A549 (cell line): Measurements from ENCODE around the gene FSCN2.

ENCODE experiments used
- CHD4 ChIP-seq: fragments of 200-600 bp; sonication (generic); IDR thresholded peaks from 2 replicates; pipeline ENCODE4 v1.6.1; 2016; ENCODE audit warnings: antibody characterized with exemption, mild to moderate bottlenecking, borderline replicate concordance
- EHMT2 ChIP-seq: fragments of 200-600 bp; sonication (generic); IDR thresholded peaks from 2 replicates; pipeline ENCODE4 v1.6.1; 2016; ENCODE audit warnings: antibody characterized with exemption, low read depth, mild to moderate bottlenecking, moderate library complexity
- EP300 ChIP-seq, 2 experiments: fragments of >200 bp; sonication (Bioruptor Twin); formaldehyde crosslinking; IDR thresholded peaks; 2 replicates in 1 of 2; 3 replicates in 1 of 2; pipeline ENCODE4 v1.6.1; 2016 to 2017
- JUNB ChIP-seq: fragments of >200 bp; sonication (Bioruptor Twin); formaldehyde crosslinking; IDR thresholded peaks from 2 replicates; pipeline ENCODE4 v1.6.1; 2016
- POLR2A ChIP-seq: IDR thresholded peaks from 2 replicates; pipeline ENCODE4 v1.6.1; 2012; ENCODE audit warnings: mild to moderate bottlenecking, low read length
- RCOR1 ChIP-seq: fragments of 150-350 bp; IDR thresholded peaks from 2 replicates; pipeline ENCODE4 v1.6.1; 2014; ENCODE audit warnings: antibody characterized with exemption, low read length, low read depth
- ZC3H11A ChIP-seq: fragments of 450-650 bp; IDR thresholded peaks from 2 replicates; pipeline ENCODE4 v1.6.1; 2014; ENCODE audit warnings: antibody characterized with exemption, mild to moderate bottlenecking
- TF ChIP-seq, protein P1 (sequence below): fragments of >200 bp; sonication (Bioruptor Twin); formaldehyde crosslinking; IDR thresholded peaks from 3 replicates; pipeline ENCODE4 v1.5.1; 2016
- TF ChIP-seq, protein P2 (sequence below): fragments of 200-600 bp; sonication (generic); IDR thresholded peaks from 2 replicates; pipeline ENCODE4 v1.6.1; 2016; ENCODE audit warnings: antibody characterized with exemption, mild to moderate bottlenecking, moderate library complexity

DNA sequence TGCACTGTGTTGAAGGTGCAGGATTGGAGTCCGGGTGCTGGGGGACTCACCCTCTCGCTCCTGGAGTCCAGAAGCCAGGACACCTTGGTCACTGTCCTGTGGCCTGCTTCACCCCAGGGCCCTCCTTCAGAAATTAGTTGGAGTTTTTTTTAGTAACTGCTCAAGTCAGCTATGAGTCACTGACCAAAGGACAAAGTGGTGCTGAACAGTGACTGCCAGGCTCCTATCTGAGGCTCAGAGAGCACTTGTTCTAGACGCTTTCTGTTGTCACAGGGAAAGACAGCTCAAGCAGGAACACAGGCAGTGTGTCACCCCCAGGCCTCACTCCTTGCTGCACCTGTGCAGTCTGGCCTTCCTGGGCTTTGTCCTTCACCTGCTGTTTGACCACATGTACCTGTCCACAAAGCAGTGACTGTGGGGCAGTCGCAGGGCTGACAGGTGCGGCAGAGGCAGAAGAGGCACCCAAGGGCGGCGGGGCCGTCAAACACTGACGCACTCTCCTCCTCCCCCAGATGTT, 28.1 kb downstream of the FSCN2 start:
- TF ChIP-seq EHMT2 (no peak), POLR2A (no peak), ZC3H11A (no peak), JUNB (peak; percentile 33; the same call in 1 of the 2 replicates), EP300 (IDR thresholded peaks at IDR 0.05) (no peak), RCOR1 (no peak), CHD4 (no peak)
- TF ChIP-seq, protein P1, sequence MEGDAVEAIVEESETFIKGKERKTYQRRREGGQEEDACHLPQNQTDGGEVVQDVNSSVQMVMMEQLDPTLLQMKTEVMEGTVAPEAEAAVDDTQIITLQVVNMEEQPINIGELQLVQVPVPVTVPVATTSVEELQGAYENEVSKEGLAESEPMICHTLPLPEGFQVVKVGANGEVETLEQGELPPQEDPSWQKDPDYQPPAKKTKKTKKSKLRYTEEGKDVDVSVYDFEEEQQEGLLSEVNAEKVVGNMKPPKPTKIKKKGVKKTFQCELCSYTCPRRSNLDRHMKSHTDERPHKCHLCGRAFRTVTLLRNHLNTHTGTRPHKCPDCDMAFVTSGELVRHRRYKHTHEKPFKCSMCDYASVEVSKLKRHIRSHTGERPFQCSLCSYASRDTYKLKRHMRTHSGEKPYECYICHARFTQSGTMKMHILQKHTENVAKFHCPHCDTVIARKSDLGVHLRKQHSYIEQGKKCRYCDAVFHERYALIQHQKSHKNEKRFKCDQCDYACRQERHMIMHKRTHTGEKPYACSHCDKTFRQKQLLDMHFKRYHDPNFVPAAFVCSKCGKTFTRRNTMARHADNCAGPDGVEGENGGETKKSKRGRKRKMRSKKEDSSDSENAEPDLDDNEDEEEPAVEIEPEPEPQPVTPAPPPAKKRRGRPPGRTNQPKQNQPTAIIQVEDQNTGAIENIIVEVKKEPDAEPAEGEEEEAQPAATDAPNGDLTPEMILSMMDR: no peak
- TF ChIP-seq, protein P2, sequence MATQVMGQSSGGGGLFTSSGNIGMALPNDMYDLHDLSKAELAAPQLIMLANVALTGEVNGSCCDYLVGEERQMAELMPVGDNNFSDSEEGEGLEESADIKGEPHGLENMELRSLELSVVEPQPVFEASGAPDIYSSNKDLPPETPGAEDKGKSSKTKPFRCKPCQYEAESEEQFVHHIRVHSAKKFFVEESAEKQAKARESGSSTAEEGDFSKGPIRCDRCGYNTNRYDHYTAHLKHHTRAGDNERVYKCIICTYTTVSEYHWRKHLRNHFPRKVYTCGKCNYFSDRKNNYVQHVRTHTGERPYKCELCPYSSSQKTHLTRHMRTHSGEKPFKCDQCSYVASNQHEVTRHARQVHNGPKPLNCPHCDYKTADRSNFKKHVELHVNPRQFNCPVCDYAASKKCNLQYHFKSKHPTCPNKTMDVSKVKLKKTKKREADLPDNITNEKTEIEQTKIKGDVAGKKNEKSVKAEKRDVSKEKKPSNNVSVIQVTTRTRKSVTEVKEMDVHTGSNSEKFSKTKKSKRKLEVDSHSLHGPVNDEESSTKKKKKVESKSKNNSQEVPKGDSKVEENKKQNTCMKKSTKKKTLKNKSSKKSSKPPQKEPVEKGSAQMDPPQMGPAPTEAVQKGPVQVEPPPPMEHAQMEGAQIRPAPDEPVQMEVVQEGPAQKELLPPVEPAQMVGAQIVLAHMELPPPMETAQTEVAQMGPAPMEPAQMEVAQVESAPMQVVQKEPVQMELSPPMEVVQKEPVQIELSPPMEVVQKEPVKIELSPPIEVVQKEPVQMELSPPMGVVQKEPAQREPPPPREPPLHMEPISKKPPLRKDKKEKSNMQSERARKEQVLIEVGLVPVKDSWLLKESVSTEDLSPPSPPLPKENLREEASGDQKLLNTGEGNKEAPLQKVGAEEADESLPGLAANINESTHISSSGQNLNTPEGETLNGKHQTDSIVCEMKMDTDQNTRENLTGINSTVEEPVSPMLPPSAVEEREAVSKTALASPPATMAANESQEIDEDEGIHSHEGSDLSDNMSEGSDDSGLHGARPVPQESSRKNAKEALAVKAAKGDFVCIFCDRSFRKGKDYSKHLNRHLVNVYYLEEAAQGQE: no peak
